ENCODE data around the gene TTC7B.

The TTC7B gene

GRCh38 chr14:90554341-90554740 is 261.9 kb downstream of the TTC7B start:
- no peak for DNase-seq

GRCh38 chr14:90553921-90554336 is 262.3 kb downstream of the TTC7B start:
- DNase-seq = no peak

GRCh38 chr14:90553298-90553920 is 262.8 kb downstream of the TTC7B start:
- DNase-seq = no peak

GRCh38 chr14:90552465-90553297 is 263.5 kb downstream of the TTC7B start:
- no peak for DNase-seq

- no peak for DNase-seq
Observed at GRCh38 chr14:90551733-90552464, 264.3 kb downstream of the TTC7B start.

GRCh38 chr14:90551070-90551704 is 265.0 kb downstream of the TTC7B start:
- no peak for DNase-seq

GRCh38 chr14:90549794-90550641 is 266.2 kb downstream of the TTC7B start:
- DNase-seq = no peak

GRCh38 chr14:90548455-90548854 is 267.8 kb downstream of the TTC7B start:
- no peak for DNase-seq

GRCh38 chr14:90547968-90548367 is 268.3 kb downstream of the TTC7B start:
- no peak for DNase-seq

- DNase-seq = no peak
Observed at GRCh38 chr14:90547250-90547649, 269.0 kb downstream of the TTC7B start.

GRCh38 chr14:90546767-90547166 is 269.5 kb downstream of the TTC7B start:
- no peak for DNase-seq

- no peak for DNase-seq
Observed at GRCh38 chr14:90545966-90546751, 270.1 kb downstream of the TTC7B start.

- no peak for DNase-seq
Observed at GRCh38 chr14:90545382-90545781, 270.8 kb downstream of the TTC7B start.

- no peak for DNase-seq
Observed at GRCh38 chr14:90544971-90545370, 271.3 kb downstream of the TTC7B start.

GRCh38 chr14:90544566-90544965 is 271.7 kb downstream of the TTC7B start:
- DNase-seq = no peak

GRCh38 chr14:90543876-90544275 is 272.4 kb downstream of the TTC7B start:
- DNase-seq = no peak

GRCh38 chr14:90541076-90541634 is 275.1 kb downstream of the TTC7B start:
- DNase-seq = no peak

GRCh38 chr14:90540437-90540836 is 275.8 kb downstream of the TTC7B start:
- no peak for DNase-seq

- no peak for DNase-seq
Observed at GRCh38 chr14:90539996-90540395, 276.2 kb downstream of the TTC7B start.

GRCh38 chr14:90539496-90539775 is 276.8 kb downstream of the TTC7B start:
- DNase-seq = no peak
